SK-N-SH treated with all-trans-retinoic acid at 6 μM for 48 hours (cell line): ENCODE measurements around the gene NFKBIB.

Experiments used
- ATAC-seq: fragments of 200-7000 bp; cut with Tn5 transposase; 3 replicates; pipeline ENCODE4 v1.9.1; 2020; ENCODE audit warnings: mild to moderate bottlenecking, moderate library complexity
- BACH2 ChIP-seq: fragments of 250-450 bp; sonication (Bioruptor Pico); IDR thresholded peaks from 2 replicates; pipeline ENCODE4 v1.9.0; 2021; ENCODE audit warnings: mild to moderate bottlenecking, borderline replicate concordance
- CSRNP3 ChIP-seq: fragments of 250-450 bp; sonication (Bioruptor Pico); IDR thresholded peaks from 2 replicates; pipeline ENCODE4 v1.5.1; 2021; ENCODE audit warnings: mild to moderate bottlenecking, moderate library complexity
- ESRRG ChIP-seq: fragments of 250-450 bp; sonication (Bioruptor Pico); IDR thresholded peaks from 2 replicates; pipeline ENCODE4 v1.6.1; 2021; ENCODE audit warnings: mild to moderate bottlenecking
- OSR1 ChIP-seq: fragments of 250-450 bp; sonication (Bioruptor Pico); IDR thresholded peaks from 2 replicates; pipeline ENCODE4 v1.8.0; 2022; ENCODE audit warnings: moderate library complexity, mild to moderate bottlenecking, inconsistent platforms
- PPARA ChIP-seq: fragments of 250-450 bp; sonication (Bioruptor Pico); IDR thresholded peaks from 2 replicates; pipeline ENCODE4 v1.5.0; 2020; ENCODE audit warnings: mild to moderate bottlenecking, borderline replicate concordance
- RARB ChIP-seq: fragments of 250-450 bp; sonication (Bioruptor Pico); IDR thresholded peaks from 2 replicates; pipeline ENCODE4 v1.8.0; 2021; ENCODE audit warnings: mild to moderate bottlenecking, moderate library complexity
- SNAI2 ChIP-seq: fragments of 250-450 bp; sonication (Bioruptor Pico); IDR thresholded peaks from 2 replicates; pipeline ENCODE4 v1.5.0; 2020; ENCODE audit warnings: mild to moderate bottlenecking, moderate library complexity
- TCF4 ChIP-seq: fragments of 250-450 bp; sonication (Bioruptor Pico); IDR thresholded peaks from 2 replicates; pipeline ENCODE4 v1.8.0; 2021; ENCODE audit warnings: mild to moderate bottlenecking, moderate library complexity, borderline replicate concordance
- TOX ChIP-seq: fragments of 250-450 bp; sonication (Bioruptor Pico); IDR thresholded peaks from 2 replicates; pipeline ENCODE4 v1.8.0; 2021; ENCODE audit warnings: mild to moderate bottlenecking, moderate library complexity, borderline replicate concordance
- ZFP3 ChIP-seq: fragments of 250-450 bp; sonication (Bioruptor Pico); IDR thresholded peaks from 2 replicates; pipeline ENCODE4 v1.5.0; 2020; ENCODE audit warnings: mild to moderate bottlenecking, moderate library complexity
- ZFP30 ChIP-seq: fragments of 450-650 bp; formaldehyde crosslinking; IDR thresholded peaks from 2 replicates; pipeline ENCODE4 v1.5.0; 2022; ENCODE audit warnings: mild to moderate bottlenecking, moderate library complexity
- ZNF70 ChIP-seq: fragments of 450-650 bp; formaldehyde crosslinking; IDR thresholded peaks from 2 replicates; pipeline ENCODE4 v1.5.0; 2020; ENCODE audit warnings: mild to moderate bottlenecking, moderate library complexity
- ZNF8 ChIP-seq: fragments of 450-650 bp; formaldehyde crosslinking; IDR thresholded peaks from 2 replicates; pipeline ENCODE4 v1.5.0; 2020; ENCODE audit warnings: mild to moderate bottlenecking, moderate library complexity
- TF ChIP-seq, protein P1 (sequence below): fragments of 250-450 bp; sonication (Bioruptor Pico); IDR thresholded peaks from 2 replicates; pipeline ENCODE4 v1.5.0; 2020; ENCODE audit warnings: mild to moderate bottlenecking, moderate library complexity
- TF ChIP-seq, protein P2 (sequence below): fragments of 250-450 bp; sonication (Bioruptor Pico); IDR thresholded peaks from 2 replicates; pipeline ENCODE4 v1.8.0; 2020; ENCODE audit warnings: mild to moderate bottlenecking, moderate library complexity, borderline replicate concordance

The NFKBIB gene

DNA sequence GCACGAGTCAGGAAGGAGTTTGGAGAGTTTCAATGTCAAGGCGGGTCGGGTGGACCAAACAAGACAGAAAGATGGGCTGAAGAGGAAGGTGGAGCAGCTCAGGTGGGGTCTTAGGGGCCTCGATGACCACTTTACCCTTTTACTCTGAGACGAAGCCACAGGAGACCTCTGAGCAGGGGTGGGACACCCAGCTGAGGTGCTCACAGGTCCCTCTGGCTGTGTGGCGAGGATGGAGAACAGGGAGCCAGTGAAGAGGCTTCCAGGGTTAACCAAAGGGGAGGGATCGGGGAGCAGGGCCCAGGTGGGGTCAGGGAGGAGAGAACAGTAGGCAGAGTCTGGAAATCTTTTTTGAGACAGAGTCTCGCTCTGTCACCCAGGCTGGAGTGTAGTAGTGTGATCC, 14.2 kb downstream of the NFKBIB start:
- TF ChIP-seq ESRRG (CRISPR knock-in tag) = no peak
- no peak for TF ChIP-seq SNAI2 (CRISPR knock-in tag)
- no peak for TF ChIP-seq OSR1 (CRISPR knock-in tag)
- TF ChIP-seq BACH2 (CRISPR knock-in tag) = no peak
- TF ChIP-seq ZFP3 (CRISPR knock-in tag) = no peak
- no peak for TF ChIP-seq RARB (CRISPR knock-in tag)
- TF ChIP-seq, protein P1, sequence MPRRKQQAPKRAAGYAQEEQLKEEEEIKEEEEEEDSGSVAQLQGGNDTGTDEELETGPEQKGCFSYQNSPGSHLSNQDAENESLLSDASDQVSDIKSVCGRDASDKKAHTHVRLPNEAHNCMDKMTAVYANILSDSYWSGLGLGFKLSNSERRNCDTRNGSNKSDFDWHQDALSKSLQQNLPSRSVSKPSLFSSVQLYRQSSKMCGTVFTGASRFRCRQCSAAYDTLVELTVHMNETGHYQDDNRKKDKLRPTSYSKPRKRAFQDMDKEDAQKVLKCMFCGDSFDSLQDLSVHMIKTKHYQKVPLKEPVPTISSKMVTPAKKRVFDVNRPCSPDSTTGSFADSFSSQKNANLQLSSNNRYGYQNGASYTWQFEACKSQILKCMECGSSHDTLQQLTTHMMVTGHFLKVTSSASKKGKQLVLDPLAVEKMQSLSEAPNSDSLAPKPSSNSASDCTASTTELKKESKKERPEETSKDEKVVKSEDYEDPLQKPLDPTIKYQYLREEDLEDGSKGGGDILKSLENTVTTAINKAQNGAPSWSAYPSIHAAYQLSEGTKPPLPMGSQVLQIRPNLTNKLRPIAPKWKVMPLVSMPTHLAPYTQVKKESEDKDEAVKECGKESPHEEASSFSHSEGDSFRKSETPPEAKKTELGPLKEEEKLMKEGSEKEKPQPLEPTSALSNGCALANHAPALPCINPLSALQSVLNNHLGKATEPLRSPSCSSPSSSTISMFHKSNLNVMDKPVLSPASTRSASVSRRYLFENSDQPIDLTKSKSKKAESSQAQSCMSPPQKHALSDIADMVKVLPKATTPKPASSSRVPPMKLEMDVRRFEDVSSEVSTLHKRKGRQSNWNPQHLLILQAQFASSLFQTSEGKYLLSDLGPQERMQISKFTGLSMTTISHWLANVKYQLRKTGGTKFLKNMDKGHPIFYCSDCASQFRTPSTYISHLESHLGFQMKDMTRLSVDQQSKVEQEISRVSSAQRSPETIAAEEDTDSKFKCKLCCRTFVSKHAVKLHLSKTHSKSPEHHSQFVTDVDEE (CRISPR knock-in tag) = no peak
- TF ChIP-seq TCF4 = no peak
- TF ChIP-seq CSRNP3 (CRISPR knock-in tag) = no peak
- no peak for ATAC-seq

GRCh38 chr19:38915329-38916321, 15.9 kb downstream of the NFKBIB start:
- no peak for ATAC-seq
- TF ChIP-seq BACH2 (CRISPR knock-in tag) (no peak), ZFP3 (CRISPR knock-in tag) (no peak), ESRRG (CRISPR knock-in tag) (no peak), ZNF8 (CRISPR knock-in tag) (no peak), ZNF70 (CRISPR knock-in tag) (no peak), OSR1 (CRISPR knock-in tag) (no peak)
- TF ChIP-seq, protein P1 (CRISPR knock-in tag) = no peak
- TF ChIP-seq, protein P2, sequence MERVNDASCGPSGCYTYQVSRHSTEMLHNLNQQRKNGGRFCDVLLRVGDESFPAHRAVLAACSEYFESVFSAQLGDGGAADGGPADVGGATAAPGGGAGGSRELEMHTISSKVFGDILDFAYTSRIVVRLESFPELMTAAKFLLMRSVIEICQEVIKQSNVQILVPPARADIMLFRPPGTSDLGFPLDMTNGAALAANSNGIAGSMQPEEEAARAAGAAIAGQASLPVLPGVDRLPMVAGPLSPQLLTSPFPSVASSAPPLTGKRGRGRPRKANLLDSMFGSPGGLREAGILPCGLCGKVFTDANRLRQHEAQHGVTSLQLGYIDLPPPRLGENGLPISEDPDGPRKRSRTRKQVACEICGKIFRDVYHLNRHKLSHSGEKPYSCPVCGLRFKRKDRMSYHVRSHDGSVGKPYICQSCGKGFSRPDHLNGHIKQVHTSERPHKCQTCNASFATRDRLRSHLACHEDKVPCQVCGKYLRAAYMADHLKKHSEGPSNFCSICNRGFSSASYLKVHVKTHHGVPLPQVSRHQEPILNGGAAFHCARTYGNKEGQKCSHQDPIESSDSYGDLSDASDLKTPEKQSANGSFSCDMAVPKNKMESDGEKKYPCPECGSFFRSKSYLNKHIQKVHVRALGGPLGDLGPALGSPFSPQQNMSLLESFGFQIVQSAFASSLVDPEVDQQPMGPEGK (CRISPR knock-in tag) = no peak

DNA sequence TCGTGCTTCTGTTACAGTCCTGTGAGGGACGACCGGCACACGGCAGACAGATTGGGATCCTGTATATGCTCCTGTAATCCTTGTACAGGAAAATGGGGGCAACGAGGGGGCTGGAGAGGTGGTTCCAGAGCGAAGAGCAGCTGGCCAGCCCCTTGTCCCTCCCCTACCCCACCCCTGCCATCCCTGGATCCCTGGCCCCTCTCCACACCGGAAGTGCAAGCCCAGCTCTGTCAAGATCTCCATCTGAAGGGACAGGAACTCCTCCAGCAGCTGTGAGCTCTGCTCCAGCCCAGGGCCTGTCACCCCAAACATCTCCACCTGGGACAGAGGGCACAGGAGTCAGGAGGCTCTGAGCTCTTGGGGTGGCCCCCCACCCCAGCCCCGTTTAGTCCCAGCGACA, 17.7 kb downstream of the NFKBIB start:
- no peak; the same call in 2 of the 3 replicates for ATAC-seq
- no peak for TF ChIP-seq ZFP30 (CRISPR knock-in tag)
- no peak for TF ChIP-seq ZNF8 (CRISPR knock-in tag)
- no peak for TF ChIP-seq PPARA (CRISPR knock-in tag)

- ATAC-seq = peak; percentile 64
- TF ChIP-seq CSRNP3 (CRISPR knock-in tag) (no peak), TOX (no peak), PPARA (CRISPR knock-in tag) (no peak), ZNF8 (CRISPR knock-in tag) (no peak), RARB (CRISPR knock-in tag) (no peak), OSR1 (CRISPR knock-in tag) (no peak)
- TF ChIP-seq, protein P2 (CRISPR knock-in tag) = no peak
These were observed 18.2 kb downstream of the NFKBIB start for GRCh38 chr19:38917921-38918491.
